Sigmoid colon (tissue), 7 donors: Measurements from ENCODE around the gene TBX19. TPM values are rescaled to one million over a fixed set of nuclear protein-coding genes. Genes with fewer than 3 reads are reported as not detected.

Experiments used
- DNase-seq: peaks from one replicate; pipeline ENCODE4 v3.0.0-alpha.2; 2019
- H3K27ac ChIP-seq, 4 donors: fragments of 200-600 bp; sonication (generic); one replicate each; pipeline ENCODE4 v1.5.1; 2016 to 2019; ENCODE audit warnings: mild to moderate bottlenecking in 1 of 4
- H3K27me3 ChIP-seq, 3 donors: fragments of 200-600 bp; sonication (generic); one replicate each; pipeline ENCODE4 v1.5.1; 2019; ENCODE audit warnings: mild to moderate bottlenecking in 1 of 3
- H3K36me3 ChIP-seq, 4 donors: fragments of 200-600 bp; sonication (generic); one replicate each; pipeline ENCODE4 v1.5.1; 2016 to 2019
- H3K4me1 ChIP-seq, 4 donors: fragments of 200-600 bp; sonication (generic); one replicate each; pipeline ENCODE4 v1.5.1; 2017 to 2019
- H3K4me3 ChIP-seq, 4 donors: fragments of 200-600 bp; sonication (generic); one replicate each; pipeline ENCODE4 v1.5.1; 2017 to 2019; ENCODE audit warnings: mild to moderate bottlenecking in 2 of 4, moderate library complexity in 1 of 4
- H3K9me3 ChIP-seq, 4 donors: fragments of 200-600 bp in 3 of 4; sonication (generic) in 3 of 4; one replicate each; pipeline versions ENCODE4 v1.5.1 to v1.6.1; 2013 to 2019
- EP300 ChIP-seq, 4 donors: sonication (generic); formaldehyde crosslinking; IDR thresholded peaks; one replicate each; pipeline ENCODE4 v1.6.1; 2017; ENCODE audit warnings: antibody characterized with exemption in 4 of 4
- POLR2A ChIP-seq, 2 donors: fragments of 450-650 bp; IDR thresholded peaks; one replicate each; pipeline ENCODE4 v1.6.1; 2016; ENCODE audit warnings: antibody characterized with exemption in 2 of 2, mild to moderate bottlenecking in 2 of 2, moderate library complexity in 2 of 2
- POLR2AphosphoS5 ChIP-seq, 4 donors: sonication (generic); formaldehyde crosslinking; IDR thresholded peaks; one replicate each; pipeline ENCODE4 v1.6.1; 2017; ENCODE audit warnings: antibody characterized with exemption in 4 of 4
- WGBS, 2 donors: extraction: QIAGEN DNeasy Blood & Tissue Kit; methylation state at CpG; one replicate each; pipeline ENCODE4 v1.1.7; 2013; 5-methylcytosine and 5-hydroxymethylcytosine counted together
- intact Hi-C: fragments of 100-400 bp; cut with DNase I; formaldehyde crosslinking; loops from one replicate; pipeline ENCODE4 v1.15.1; 2023
- polyA plus RNA-seq, 3 donors: library from polyadenylated mRNA; stranded (reverse); fragments of 200-250 nt; gene quantifications; one replicate each; pipeline ENCODE4 v1.2.3, GENCODE V29; 2013
- total RNA-seq, 4 donors: library from RNA; depleted of rRNA; stranded (reverse); fragments of >200 nt; gene quantifications; one replicate each; pipeline ENCODE4 v1.1.0, GENCODE V29; 2016
- TF ChIP-seq, protein P1 (sequence below), 4 experiments: fragments of 450-650 bp in 3 of 4; fragments of 200-600 bp in 1 of 4; IDR thresholded peaks; one replicate each; pipeline ENCODE4 v1.5.1; 2016 to 2019; ENCODE audit warnings: antibody characterized with exemption in 4 of 4, mild to moderate bottlenecking in 3 of 4, moderate library complexity in 2 of 4
- donor health status: healthy with polysubstance abuse.
- donor health status: Bipolar disorder and iron deficiency.
- donor health status: healthy.

TBX19 gene
- total and polyA plus RNA-seq, 7 donors = 0.46 to 5.3 (median 2.7) TPM

DNA sequence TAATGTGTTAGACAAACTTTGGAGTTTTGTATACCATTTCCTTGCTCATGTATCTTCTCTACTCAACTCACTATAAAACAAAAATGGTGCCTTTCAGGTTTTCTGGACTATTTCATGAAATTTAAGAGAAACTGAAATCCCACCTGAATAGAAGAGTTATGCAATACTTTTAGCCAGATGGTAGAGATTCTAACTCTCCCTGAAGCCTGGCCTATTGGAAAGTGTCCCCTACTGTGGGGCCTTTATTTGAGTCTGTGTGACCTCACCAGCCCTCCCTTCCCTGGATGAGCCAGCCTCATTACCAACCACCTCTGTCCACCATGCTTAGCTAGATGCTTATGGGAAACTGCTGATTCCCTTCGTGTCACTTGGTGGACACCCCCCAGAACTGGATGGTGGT lies 35.5 kb downstream of the TBX19 start:
- no peak overlapping the region for H3K4me3 ChIP-seq
- intact Hi-C loops = no loop called here
- H3K9me3 ChIP-seq = no peaks in the 10 kb centered on the region
- H3K36me3 ChIP-seq = peaks cover 0 to 26% (median 0%) of the 10 kb centered on the region in 4 donors
- WGBS, 2 donors = 90 to 95% methylated on average over 1 of the region's 1 CpG
- no peak for TF ChIP-seq EP300 (IDR thresholded peaks at IDR 0.05)
- TF ChIP-seq POLR2A (IDR thresholded peaks at IDR 0.05) = no peak
- no peak for TF ChIP-seq POLR2AphosphoS5 (IDR thresholded peaks at IDR 0.05)
- TF ChIP-seq, protein P1, sequence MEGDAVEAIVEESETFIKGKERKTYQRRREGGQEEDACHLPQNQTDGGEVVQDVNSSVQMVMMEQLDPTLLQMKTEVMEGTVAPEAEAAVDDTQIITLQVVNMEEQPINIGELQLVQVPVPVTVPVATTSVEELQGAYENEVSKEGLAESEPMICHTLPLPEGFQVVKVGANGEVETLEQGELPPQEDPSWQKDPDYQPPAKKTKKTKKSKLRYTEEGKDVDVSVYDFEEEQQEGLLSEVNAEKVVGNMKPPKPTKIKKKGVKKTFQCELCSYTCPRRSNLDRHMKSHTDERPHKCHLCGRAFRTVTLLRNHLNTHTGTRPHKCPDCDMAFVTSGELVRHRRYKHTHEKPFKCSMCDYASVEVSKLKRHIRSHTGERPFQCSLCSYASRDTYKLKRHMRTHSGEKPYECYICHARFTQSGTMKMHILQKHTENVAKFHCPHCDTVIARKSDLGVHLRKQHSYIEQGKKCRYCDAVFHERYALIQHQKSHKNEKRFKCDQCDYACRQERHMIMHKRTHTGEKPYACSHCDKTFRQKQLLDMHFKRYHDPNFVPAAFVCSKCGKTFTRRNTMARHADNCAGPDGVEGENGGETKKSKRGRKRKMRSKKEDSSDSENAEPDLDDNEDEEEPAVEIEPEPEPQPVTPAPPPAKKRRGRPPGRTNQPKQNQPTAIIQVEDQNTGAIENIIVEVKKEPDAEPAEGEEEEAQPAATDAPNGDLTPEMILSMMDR (IDR thresholded peaks at IDR 0.05) = no peak
- H3K27me3 ChIP-seq = no peaks in the 10 kb centered on the region
- H3K27ac ChIP-seq = no peak overlapping the region
- no peak for DNase-seq
- H3K4me1 ChIP-seq = peaks cover 0 to 11% (median 6%) of the 10 kb centered on the region in 4 donors

DNA sequence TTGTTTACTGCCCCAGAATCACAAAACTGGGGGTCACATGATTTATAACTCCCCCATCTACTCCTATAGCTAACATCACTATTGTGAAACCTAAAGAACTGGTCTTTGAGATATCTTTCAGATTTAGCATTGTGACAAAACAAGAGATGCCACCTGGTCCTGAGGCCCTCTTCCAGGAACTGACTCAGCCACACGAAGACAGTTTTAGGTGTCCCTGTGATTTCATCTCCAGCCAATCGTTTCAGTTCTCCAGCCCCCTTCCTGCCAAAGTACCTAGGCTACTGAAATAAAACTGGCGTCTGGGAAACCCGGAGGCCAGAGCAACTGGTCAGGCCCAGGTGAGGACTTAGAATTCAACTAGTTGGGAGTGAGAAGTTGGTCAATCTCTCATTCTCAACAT lies 36.6 kb downstream of the TBX19 start:
- 93% methylated on average over 4 of the region's 4 CpGs for WGBS, 2 donors
- TF ChIP-seq POLR2AphosphoS5 (IDR thresholded peaks at IDR 0.05) (no peak), EP300 (IDR thresholded peaks at IDR 0.05) (no peak), POLR2A (IDR thresholded peaks at IDR 0.05) (no peak)
- TF ChIP-seq, protein P1 (IDR thresholded peaks at IDR 0.05) = no peak
- H3K27me3 ChIP-seq = no peaks in the 10 kb centered on the region
- H3K4me3 ChIP-seq = no peak overlapping the region
- DNase-seq = no peak
- no peak overlapping the region for H3K27ac ChIP-seq
- intact Hi-C loops = no loop called here
- no peaks in the 10 kb centered on the region for H3K9me3 ChIP-seq
- peaks cover 0 to 22% (median 0%) of the 10 kb centered on the region in 4 donors for H3K36me3 ChIP-seq
- H3K4me1 ChIP-seq = peaks cover 0 to 18% (median 12%) of the 10 kb centered on the region in 4 donors

DNA sequence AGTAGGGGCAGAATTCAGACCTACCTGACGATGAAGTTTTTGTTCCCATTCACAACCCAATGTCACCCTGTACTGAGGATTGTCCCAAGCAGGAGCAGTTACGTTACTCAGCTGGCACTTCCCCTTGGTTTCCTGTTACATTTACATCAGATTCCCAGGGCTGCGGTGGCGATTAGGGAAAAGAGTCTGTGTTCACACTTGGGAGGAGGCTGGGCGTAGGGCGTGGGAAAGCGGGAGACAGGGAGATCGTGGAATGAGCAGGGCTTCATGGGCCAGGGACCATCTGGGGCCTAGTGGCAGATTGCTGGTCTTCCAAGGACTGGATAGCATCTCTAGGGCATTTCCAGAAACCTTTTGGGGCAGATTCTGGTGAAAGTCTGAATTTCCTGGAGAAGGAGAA lies 39.0 kb downstream of the TBX19 start:
- Histone ChIP-seq H3K27ac (peak overlapping the region in 2 of 4 donors; percentile 72 to 74), H3K4me3 (no peak overlapping the region), H3K9me3 (no peaks in the 10 kb centered on the region), H3K36me3 (no peaks in the 10 kb centered on the region), H3K27me3 (no peaks in the 10 kb centered on the region), H3K4me1 (peaks cover 0 to 18% (median 12%) of the 10 kb centered on the region in 4 donors)
- no peak for DNase-seq
- intact Hi-C loops = no loop called here
- WGBS, 2 donors = 91 to 94% methylated on average over 8 of the region's 8 CpGs
- no peak for TF ChIP-seq POLR2A (IDR thresholded peaks at IDR 0.05)
- TF ChIP-seq, protein P1 (IDR thresholded peaks at IDR 0.05) = no peak
- TF ChIP-seq EP300 (IDR thresholded peaks at IDR 0.05) = no peak
- TF ChIP-seq POLR2AphosphoS5 (IDR thresholded peaks at IDR 0.05) = no peak

DNA sequence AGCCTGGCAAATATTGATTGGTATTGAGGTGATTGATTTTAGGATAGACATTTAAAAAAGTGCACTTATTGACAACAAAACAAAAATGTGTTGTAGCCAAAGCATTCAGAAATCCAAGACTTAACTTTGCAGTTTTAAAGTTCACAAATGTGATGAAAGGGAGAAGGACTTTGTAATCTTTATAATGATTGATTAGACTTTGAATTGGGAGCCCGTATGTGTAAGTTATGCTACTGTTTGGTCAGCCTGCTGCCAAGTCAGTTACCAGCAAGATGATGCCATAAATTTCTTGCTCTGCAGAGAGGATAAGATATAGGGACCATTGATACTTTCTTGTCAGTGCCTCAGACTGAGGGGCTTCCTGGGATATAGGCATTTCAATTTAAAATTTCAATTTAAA lies 39.5 kb downstream of the TBX19 start:
- H3K36me3 ChIP-seq = no peaks in the 10 kb centered on the region
- peaks cover 0 to 18% (median 12%) of the 10 kb centered on the region in 4 donors for H3K4me1 ChIP-seq
- WGBS, 2 donors = 29 to 65% methylated on average over 1 of the region's 1 CpG
- no peaks in the 10 kb centered on the region for H3K9me3 ChIP-seq
- DNase-seq = no peak
- no peak for TF ChIP-seq POLR2AphosphoS5 (IDR thresholded peaks at IDR 0.05)
- TF ChIP-seq POLR2A (IDR thresholded peaks at IDR 0.05) = no peak
- no peak for TF ChIP-seq EP300 (IDR thresholded peaks at IDR 0.05)
- TF ChIP-seq, protein P1 (IDR thresholded peaks at IDR 0.05) = no peak
- no peaks in the 10 kb centered on the region for H3K27me3 ChIP-seq
- H3K27ac ChIP-seq = peak overlapping the region in 3 of 4 donors; percentile 72 to 75 (median 74)
- H3K4me3 ChIP-seq = no peak overlapping the region
- intact Hi-C loops = no loop called here
